Skeletal muscle satellite cell (primary cell): Measurements from ENCODE around the gene ASIC1.
A peak's percentile ranks its signal among the peaks of the same experiment; 100 is the strongest.

Experiments
- H3K27me3 ChIP-seq: 2 replicates; pipeline ENCODE4 v1.7.0; 2013; ENCODE audit warnings: low read length; ENCODE audit not compliant: control insufficient read depth, insufficient read depth
- H3K36me3 ChIP-seq: 2 replicates; pipeline ENCODE4 v1.7.0; 2013; ENCODE audit warnings: mild to moderate bottlenecking, control low read depth, low read length; ENCODE audit not compliant: insufficient read depth
- H3K4me1 ChIP-seq: 2 replicates; pipeline ENCODE4 v1.7.0; 2013; ENCODE audit warnings: low read length; ENCODE audit not compliant: control insufficient read depth, insufficient read depth
- H3K4me2 ChIP-seq: 2 replicates; pipeline ENCODE4 v1.7.0; 2013; ENCODE audit warnings: mild to moderate bottlenecking, low read length
- H3K4me3 ChIP-seq: 2 replicates; pipeline ENCODE4 v1.7.0; 2013; ENCODE audit warnings: low read length
- H3K9ac ChIP-seq: 2 replicates; pipeline ENCODE4 v1.7.0; 2013; ENCODE audit warnings: mild to moderate bottlenecking, low read depth, low read length, moderate library complexity
- H3K9me3 ChIP-seq: replicated peaks from 2 replicates; pipeline ENCODE4 v1.7.0; 2013; ENCODE audit warnings: mild to moderate bottlenecking, control low read depth, low read length

Gene ASIC1

DNA sequence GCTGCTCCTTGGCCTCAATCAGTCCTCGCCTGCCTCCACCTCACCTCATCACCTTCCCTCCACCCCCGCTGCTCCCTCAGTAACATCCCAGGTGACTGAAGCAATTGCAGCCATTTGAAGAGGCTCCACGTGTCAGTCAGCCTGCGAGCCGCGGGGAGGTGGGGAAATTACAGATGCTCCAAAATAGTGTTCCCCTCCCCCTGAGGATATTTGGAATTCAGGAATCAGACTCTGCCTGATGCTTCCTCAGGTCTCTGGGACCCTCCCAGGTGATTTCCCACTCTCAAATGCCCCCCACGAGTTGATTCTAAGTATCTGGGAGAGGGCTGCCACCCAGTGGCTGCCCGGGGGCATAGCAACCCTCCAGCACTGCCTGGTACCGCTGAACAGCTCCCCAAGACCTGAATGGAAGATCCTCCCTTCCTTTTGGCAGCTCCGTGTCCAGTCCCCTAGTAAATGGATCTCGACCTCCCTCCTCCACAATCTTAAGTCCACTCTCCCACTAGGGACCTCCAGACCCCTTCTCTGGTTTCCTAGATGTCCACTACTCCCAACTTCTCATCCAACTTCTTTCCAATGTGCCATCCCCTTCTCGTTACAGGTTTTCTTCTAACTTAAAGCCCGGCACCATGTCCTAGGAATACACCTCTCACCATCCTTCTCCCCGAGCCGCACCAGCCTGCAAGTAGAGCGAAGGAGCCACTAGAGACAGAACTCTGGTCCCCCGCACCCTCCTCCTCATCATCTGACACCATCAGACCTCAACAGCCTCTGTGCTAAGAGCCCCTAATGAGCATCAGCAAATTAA is 1.4 kb upstream of the ASIC1 start:
- H3K9me3 ChIP-seq = no peaks in the 10 kb centered on the region
- H3K9ac ChIP-seq = no peak overlapping the region
- H3K4me3 ChIP-seq = no peak overlapping the region
- H3K27me3 ChIP-seq = peaks cover 56% of the 10 kb centered on the region
- no peaks in the 10 kb centered on the region for H3K36me3 ChIP-seq
- H3K4me2 ChIP-seq = peak overlapping the region; percentile 48
- peaks cover 6% of the 10 kb centered on the region for H3K4me1 ChIP-seq

DNA sequence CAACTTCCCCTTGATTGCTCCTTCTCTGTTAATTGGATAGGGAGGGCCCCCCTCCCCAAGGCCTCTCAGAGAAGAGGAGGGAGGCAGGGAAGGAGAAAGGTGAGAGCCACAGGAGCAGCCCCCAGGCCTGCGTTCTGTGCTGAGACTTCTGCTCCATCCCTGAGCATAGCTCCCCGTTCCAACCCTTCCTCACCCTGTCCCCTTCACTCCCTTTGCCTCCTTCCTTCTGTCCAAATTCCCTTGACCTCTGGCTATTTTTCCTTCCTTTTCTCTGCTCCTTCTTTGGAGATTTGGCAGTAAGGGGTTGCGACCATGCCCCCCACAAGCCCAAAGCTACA is 788 bp upstream of the ASIC1 start:
- peaks cover 6% of the 10 kb centered on the region for H3K4me1 ChIP-seq
- H3K4me3 ChIP-seq = peak overlapping the region; percentile 73
- H3K9me3 ChIP-seq = no peaks in the 10 kb centered on the region
- no peaks in the 10 kb centered on the region for H3K36me3 ChIP-seq
- no peak overlapping the region for H3K9ac ChIP-seq
- peaks cover 56% of the 10 kb centered on the region for H3K27me3 ChIP-seq
- H3K4me2 ChIP-seq = peak overlapping the region; percentile 85

DNA sequence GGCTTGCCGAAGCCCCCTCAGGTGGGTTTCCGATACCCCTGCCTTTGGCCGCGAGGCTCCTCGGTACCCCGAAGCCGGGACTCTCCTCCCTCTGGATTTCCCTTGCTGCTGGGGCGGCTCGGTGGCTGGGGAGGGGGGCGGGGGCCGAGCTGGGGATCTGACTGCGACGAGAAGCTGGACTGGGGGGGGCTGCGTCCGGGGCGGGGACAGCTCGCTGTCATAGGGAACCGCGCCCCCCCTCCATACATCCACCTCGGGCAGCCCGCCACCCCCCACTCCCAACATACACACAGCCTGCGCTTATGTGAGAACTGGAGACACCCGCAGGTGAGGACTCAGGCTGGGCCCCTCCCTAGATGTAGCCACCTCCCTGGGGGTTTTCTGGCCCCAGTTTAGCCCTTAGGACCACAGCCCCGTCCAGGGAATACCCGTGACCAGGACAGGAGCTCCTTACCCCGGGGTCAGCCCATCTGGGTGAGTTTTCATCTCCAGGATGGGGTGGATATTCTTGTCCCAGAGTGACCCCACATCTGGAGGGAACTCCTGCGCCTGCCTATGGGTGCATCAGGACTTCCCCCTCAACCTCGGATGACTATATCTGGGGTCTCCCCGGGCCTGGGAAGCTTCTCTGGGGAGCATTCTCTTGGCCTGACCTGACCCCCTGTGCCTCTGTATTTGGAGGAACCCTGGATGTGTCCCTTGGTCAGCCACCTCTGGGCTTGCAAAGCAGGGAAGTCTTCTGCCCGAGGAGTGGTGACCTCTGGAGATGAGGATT is 687 bp downstream of the ASIC1 start:
- Histone ChIP-seq H3K4me2 (peak overlapping the region; percentile 85), H3K9me3 (no peaks in the 10 kb centered on the region), H3K36me3 (no peaks in the 10 kb centered on the region), H3K27me3 (peaks cover 49% of the 10 kb centered on the region), H3K4me1 (peaks cover 6% of the 10 kb centered on the region), H3K4me3 (peak overlapping the region; percentile 73), H3K9ac (peak overlapping the region; percentile 54)

DNA sequence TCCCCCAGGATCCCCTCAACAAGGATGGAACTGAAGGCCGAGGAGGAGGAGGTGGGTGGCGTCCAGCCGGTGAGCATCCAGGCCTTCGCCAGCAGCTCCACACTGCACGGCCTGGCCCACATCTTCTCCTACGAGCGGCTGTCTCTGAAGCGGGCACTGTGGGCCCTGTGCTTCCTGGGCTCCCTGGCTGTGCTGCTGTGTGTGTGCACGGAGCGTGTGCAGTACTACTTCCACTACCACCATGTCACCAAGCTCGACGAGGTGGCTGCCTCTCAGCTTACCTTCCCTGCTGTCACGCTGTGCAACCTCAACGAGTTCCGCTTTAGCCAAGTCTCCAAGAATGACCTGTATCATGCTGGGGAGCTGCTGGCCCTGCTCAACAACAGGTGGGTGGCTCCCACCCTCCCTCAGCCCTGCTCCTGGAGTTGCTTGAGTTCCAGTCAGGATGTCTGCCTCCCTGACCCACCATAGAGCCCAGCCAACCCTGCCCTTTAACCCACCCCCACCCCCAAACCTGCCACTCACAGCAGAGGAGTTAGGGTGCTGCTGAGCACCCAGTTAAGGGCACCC is 1.4 kb downstream of the ASIC1 start:
- H3K4me1 ChIP-seq = peaks cover 6% of the 10 kb centered on the region
- H3K4me2 ChIP-seq = no peak overlapping the region
- H3K4me3 ChIP-seq = no peak overlapping the region
- H3K36me3 ChIP-seq = no peaks in the 10 kb centered on the region
- H3K9me3 ChIP-seq = no peaks in the 10 kb centered on the region
- H3K27me3 ChIP-seq = peaks cover 46% of the 10 kb centered on the region
- no peak overlapping the region for H3K9ac ChIP-seq

- Histone ChIP-seq H3K4me1 (peaks cover 6% of the 10 kb centered on the region), H3K4me3 (no peak overlapping the region), H3K4me2 (no peak overlapping the region), H3K27me3 (peaks cover 50% of the 10 kb centered on the region), H3K9me3 (no peaks in the 10 kb centered on the region), H3K9ac (no peak overlapping the region), H3K36me3 (no peaks in the 10 kb centered on the region)
Observed at GRCh38 chr12:50059440-50060119, 2.2 kb downstream of the ASIC1 start.

- H3K9me3 ChIP-seq = no peaks in the 10 kb centered on the region
- peaks cover 52% of the 10 kb centered on the region for H3K27me3 ChIP-seq
- no peak overlapping the region for H3K4me3 ChIP-seq
- no peak overlapping the region for H3K4me2 ChIP-seq
- H3K9ac ChIP-seq = no peak overlapping the region
- peaks cover 6% of the 10 kb centered on the region for H3K4me1 ChIP-seq
- H3K36me3 ChIP-seq = no peaks in the 10 kb centered on the region
Observed at GRCh38 chr12:50060120-50060468, 2.7 kb downstream of the ASIC1 start.

DNA sequence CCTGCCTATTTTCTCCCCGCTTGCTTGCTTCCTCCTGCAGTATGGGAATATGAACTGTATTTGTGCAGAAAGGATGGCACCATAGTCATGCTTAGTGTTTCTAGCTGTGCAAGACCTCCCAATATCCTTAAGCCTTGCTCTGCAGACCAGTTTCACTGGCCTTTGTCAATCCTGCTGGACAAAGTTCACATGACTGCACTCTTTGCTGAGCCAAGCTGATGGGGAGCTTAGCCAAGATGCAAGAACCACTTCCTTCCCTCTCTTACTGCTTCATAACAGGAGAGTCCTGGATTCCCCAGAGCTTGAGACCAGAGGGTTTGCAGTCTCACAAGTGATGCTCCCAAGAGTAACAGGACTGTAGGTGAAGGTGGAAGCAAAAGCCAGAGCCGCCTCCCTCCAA is 3.8 kb downstream of the ASIC1 start:
- Histone ChIP-seq H3K4me1 (peaks cover 8% of the 10 kb centered on the region), H3K9me3 (no peaks in the 10 kb centered on the region), H3K36me3 (no peaks in the 10 kb centered on the region), H3K4me3 (no peak overlapping the region), H3K27me3 (peaks cover 51% of the 10 kb centered on the region), H3K4me2 (no peak overlapping the region), H3K9ac (no peak overlapping the region)

- no peaks in the 10 kb centered on the region for H3K9me3 ChIP-seq
- no peaks in the 10 kb centered on the region for H3K36me3 ChIP-seq
- no peak overlapping the region for H3K9ac ChIP-seq
- peaks cover 12% of the 10 kb centered on the region for H3K4me1 ChIP-seq
- H3K27me3 ChIP-seq = peaks cover 42% of the 10 kb centered on the region
- H3K4me2 ChIP-seq = no peak overlapping the region
- H3K4me3 ChIP-seq = no peak overlapping the region
Observed at GRCh38 chr12:50061946-50062686, 4.7 kb downstream of the ASIC1 start.

GRCh38 chr12:50062728-50063460 is 5.5 kb downstream of the ASIC1 start:
- H3K9ac ChIP-seq = no peak overlapping the region
- H3K4me2 ChIP-seq = no peak overlapping the region
- H3K4me3 ChIP-seq = no peak overlapping the region
- H3K27me3 ChIP-seq = peaks cover 42% of the 10 kb centered on the region
- H3K9me3 ChIP-seq = no peaks in the 10 kb centered on the region
- H3K4me1 ChIP-seq = peaks cover 10% of the 10 kb centered on the region
- H3K36me3 ChIP-seq = no peaks in the 10 kb centered on the region

DNA sequence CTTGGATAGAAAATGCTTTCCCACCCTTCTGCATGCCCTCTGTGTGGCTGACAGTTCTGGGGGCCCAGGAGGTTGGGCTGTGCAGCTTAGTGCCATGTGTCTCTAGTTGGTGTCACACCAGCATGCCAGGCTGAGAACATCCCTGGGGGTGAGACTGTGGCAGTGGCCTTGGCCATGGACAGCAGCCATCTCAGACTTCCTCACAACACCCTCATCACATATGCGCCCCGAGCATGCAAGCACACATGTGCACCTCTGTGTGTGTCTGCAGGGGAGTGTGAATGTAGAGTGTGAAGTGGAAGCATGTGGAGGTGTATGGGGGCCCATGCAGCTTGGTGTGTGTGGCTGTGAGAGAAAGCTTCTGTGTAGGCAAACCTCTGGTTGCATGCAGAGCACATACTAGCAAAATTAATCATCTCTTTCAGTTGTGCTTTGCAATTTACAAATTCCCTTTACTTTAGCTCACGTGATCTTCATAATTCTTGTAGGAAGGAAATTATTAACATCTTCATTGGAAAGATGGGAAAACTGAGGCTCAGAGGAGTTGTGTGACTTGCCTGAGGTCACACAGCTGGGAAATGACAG is 8.4 kb downstream of the ASIC1 start:
- H3K9ac ChIP-seq = no peak overlapping the region
- H3K36me3 ChIP-seq = no peaks in the 10 kb centered on the region
- H3K9me3 ChIP-seq = no peaks in the 10 kb centered on the region
- no peak overlapping the region for H3K4me3 ChIP-seq
- peaks cover 16% of the 10 kb centered on the region for H3K4me1 ChIP-seq
- H3K4me2 ChIP-seq = peak overlapping the region; percentile 11
- H3K27me3 ChIP-seq = peaks cover 28% of the 10 kb centered on the region
